Measurements from ENCODE around the gene FMN2.

DNA sequence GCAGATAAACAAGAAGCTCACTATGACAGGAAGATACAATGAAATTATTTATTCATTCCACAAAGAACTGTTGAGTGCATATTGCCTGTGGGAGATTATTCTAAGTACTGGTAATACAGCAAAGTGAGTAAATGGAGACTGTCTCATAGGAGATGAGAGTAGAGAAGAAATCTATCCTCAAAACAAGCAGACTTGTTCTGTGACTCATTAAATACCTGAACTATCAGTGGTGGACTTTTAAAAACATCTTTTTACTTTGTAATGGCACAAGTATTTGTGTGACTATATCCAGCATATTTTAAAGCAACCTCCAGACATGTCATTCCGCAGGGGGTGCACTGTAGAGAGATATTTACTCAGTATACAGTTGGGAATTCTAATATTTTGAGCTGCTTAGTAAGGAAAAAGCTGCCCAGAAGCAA, 259.2 kb downstream of the FMN2 start:
- TF ChIP-seq, protein P1, sequence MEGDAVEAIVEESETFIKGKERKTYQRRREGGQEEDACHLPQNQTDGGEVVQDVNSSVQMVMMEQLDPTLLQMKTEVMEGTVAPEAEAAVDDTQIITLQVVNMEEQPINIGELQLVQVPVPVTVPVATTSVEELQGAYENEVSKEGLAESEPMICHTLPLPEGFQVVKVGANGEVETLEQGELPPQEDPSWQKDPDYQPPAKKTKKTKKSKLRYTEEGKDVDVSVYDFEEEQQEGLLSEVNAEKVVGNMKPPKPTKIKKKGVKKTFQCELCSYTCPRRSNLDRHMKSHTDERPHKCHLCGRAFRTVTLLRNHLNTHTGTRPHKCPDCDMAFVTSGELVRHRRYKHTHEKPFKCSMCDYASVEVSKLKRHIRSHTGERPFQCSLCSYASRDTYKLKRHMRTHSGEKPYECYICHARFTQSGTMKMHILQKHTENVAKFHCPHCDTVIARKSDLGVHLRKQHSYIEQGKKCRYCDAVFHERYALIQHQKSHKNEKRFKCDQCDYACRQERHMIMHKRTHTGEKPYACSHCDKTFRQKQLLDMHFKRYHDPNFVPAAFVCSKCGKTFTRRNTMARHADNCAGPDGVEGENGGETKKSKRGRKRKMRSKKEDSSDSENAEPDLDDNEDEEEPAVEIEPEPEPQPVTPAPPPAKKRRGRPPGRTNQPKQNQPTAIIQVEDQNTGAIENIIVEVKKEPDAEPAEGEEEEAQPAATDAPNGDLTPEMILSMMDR (IDR thresholded peaks at IDR 0.05; ENCODE audit: insufficient read depth, low read length), result no peak
- no peak for TF ChIP-seq POLR2AphosphoS5 (IDR thresholded peaks at IDR 0.05; ENCODE audit: low read depth)
- TF ChIP-seq, protein P2, sequence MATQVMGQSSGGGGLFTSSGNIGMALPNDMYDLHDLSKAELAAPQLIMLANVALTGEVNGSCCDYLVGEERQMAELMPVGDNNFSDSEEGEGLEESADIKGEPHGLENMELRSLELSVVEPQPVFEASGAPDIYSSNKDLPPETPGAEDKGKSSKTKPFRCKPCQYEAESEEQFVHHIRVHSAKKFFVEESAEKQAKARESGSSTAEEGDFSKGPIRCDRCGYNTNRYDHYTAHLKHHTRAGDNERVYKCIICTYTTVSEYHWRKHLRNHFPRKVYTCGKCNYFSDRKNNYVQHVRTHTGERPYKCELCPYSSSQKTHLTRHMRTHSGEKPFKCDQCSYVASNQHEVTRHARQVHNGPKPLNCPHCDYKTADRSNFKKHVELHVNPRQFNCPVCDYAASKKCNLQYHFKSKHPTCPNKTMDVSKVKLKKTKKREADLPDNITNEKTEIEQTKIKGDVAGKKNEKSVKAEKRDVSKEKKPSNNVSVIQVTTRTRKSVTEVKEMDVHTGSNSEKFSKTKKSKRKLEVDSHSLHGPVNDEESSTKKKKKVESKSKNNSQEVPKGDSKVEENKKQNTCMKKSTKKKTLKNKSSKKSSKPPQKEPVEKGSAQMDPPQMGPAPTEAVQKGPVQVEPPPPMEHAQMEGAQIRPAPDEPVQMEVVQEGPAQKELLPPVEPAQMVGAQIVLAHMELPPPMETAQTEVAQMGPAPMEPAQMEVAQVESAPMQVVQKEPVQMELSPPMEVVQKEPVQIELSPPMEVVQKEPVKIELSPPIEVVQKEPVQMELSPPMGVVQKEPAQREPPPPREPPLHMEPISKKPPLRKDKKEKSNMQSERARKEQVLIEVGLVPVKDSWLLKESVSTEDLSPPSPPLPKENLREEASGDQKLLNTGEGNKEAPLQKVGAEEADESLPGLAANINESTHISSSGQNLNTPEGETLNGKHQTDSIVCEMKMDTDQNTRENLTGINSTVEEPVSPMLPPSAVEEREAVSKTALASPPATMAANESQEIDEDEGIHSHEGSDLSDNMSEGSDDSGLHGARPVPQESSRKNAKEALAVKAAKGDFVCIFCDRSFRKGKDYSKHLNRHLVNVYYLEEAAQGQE (IDR thresholded peaks at IDR 0.05; ENCODE audit: insufficient replicate concordance, low read depth), result no peak
